Right lobe of liver (tissue), 6 donors: ENCODE data around the gene RAX. TPM values are rescaled to one million over a fixed set of nuclear protein-coding genes. Genes with fewer than 3 reads are reported as not detected.

Source experiments
- ATAC-seq, 4 donors: fragments of 200-7000 bp; cut with Tn5 transposase; one replicate each; pipeline ENCODE4 v1.9.1; 2020; ENCODE audit warnings: mild to moderate bottlenecking in 4 of 4, moderate library complexity in 4 of 4
- DNase-seq, 3 donors: peaks; one replicate each; pipeline ENCODE4 v3.0.0-alpha.2; 2020
- H3K27ac ChIP-seq, 3 donors: fragments of 200-600 bp; one replicate each; pipeline ENCODE4 v1.8.0; 2022
- H3K27me3 ChIP-seq, 2 donors: fragments of 200-600 bp; one replicate each; pipeline ENCODE4 v1.8.0; 2022
- H3K36me3 ChIP-seq, 4 donors: fragments of 200-600 bp; sonication (generic) in 1 of 4; one replicate each; pipeline versions ENCODE4 v1.5.1 to v1.8.0; 2017 to 2022; ENCODE audit warnings: control low read depth in 1 of 4
- H3K4me1 ChIP-seq, 4 donors: fragments of 200-600 bp; sonication (generic) in 1 of 4; one replicate each; pipeline versions ENCODE4 v1.5.1 to v1.8.0; 2017 to 2022; ENCODE audit warnings: control low read depth in 1 of 4
- H3K4me3 ChIP-seq, 3 donors: fragments of 200-600 bp; one replicate each; pipeline ENCODE4 v1.8.0; 2022
- H3K9me3 ChIP-seq, 4 donors: fragments of 200-600 bp; sonication (generic) in 1 of 4; one replicate each; pipeline versions ENCODE4 v1.5.1 to v1.8.0; 2017 to 2022; ENCODE audit warnings: control low read depth in 1 of 4
- CTCF ChIP-seq, 4 donors: fragments of 200-600 bp in 3 of 4; fragments of 450-650 bp in 1 of 4; IDR thresholded peaks; one replicate each; pipeline versions ENCODE4 v1.5.1 to v1.8.0; 2016 to 2022; ENCODE audit warnings: antibody characterized with exemption in 4 of 4, mild to moderate bottlenecking in 2 of 4
- POLR2A ChIP-seq: fragments of 450-650 bp; IDR thresholded peaks from one replicate; pipeline ENCODE4 v1.6.1; 2017; ENCODE audit warnings: antibody characterized with exemption, mild to moderate bottlenecking
- WGBS: methylation state at CpG from one replicate; pipeline ENCODE4 v1.1.6; 2018; ENCODE audit warnings: low coverage, low lambda C conversion rate; ENCODE audit not compliant: insufficient coverage; ENCODE audit errors: missing lambda C conversion rate; 5-methylcytosine and 5-hydroxymethylcytosine counted together
- intact Hi-C, 2 donors: fragments of 100-400 bp; cut with DNase I; formaldehyde crosslinking; loops; one replicate each; pipeline versions ENCODE4 v1.11.2 to v1.14.1; 2022
- total RNA-seq, 6 experiments: library from RNA; depleted of rRNA in 2 of 6; stranded (reverse); fragments of >200 nt in 2 of 6; fragmentation: NEBNext Ultra II Directional in 3 of 6; extraction: Animal tissue kit (Norgen Biotek cat#: 25700) in 3 of 6; gene quantifications; one replicate each; pipeline versions ENCODE4 v1.1.0 to v1.2.4, GENCODE V29; 2016 to 2023
- donor health status: DM: no; HTN: yes; CAD: no.
- donor health status: DM: no; HTN: no; CAD: no.
- donor health status: DM: no; HTN: no; CAD: no.
- donor health status: DM: no; HTN: yes; CAD: no.
- donor health status: DM: no; HTN: yes; CAD: no.

The RAX gene
- total RNA-seq, 6 experiments from 2014 or later = not detected

GRCh38 chr18:59308248-59308937 is 35.1 kb upstream of the RAX start:
- peak; percentile 80 to 82 (median 80) for DNase-seq
- no peaks in the 10 kb centered on the region for H3K9me3 ChIP-seq
- intact Hi-C loops = loop anchor here in 1 of 2 donors (10.0 kb wide), 1 partner anchor 86 kb away; no protein-coding TSS in a partner anchor
- H3K27me3 ChIP-seq = no peaks in the 10 kb centered on the region
- peak; percentile 66 to 86 (median 84) for TF ChIP-seq CTCF (IDR thresholded peaks at IDR 0.05)
- no peak for TF ChIP-seq POLR2A
- WGBS = 3% methylated on average over 37 of the region's 46 CpGs
- H3K27ac ChIP-seq = no peak overlapping the region
- ATAC-seq = peak; percentile 99 to 100 (median 100)
- peaks cover 0 to 5% (median 2%) of the 10 kb centered on the region in 4 donors for H3K4me1 ChIP-seq
- no peaks in the 10 kb centered on the region for H3K36me3 ChIP-seq
- H3K4me3 ChIP-seq = peak overlapping the region in 1 of 3 donors; percentile 5

- Histone ChIP-seq H3K27me3 (no peaks in the 10 kb centered on the region), H3K36me3 (no peaks in the 10 kb centered on the region), H3K4me3 (no peak overlapping the region), H3K9me3 (no peaks in the 10 kb centered on the region), H3K27ac (no peak overlapping the region), H3K4me1 (peaks cover 0 to 5% (median 2%) of the 10 kb centered on the region in 4 donors)
- DNase-seq (no peak), ATAC-seq (no peak)
- WGBS = 56% methylated on average over 4 of the region's 6 CpGs
- intact Hi-C loops = loop anchor here in 1 of 2 donors (10.0 kb wide), 1 partner anchor 88 kb away; no protein-coding TSS in a partner anchor
- TF ChIP-seq POLR2A (no peak), CTCF (IDR thresholded peaks at IDR 0.05) (no peak)
These were observed 33.4 kb upstream of the RAX start for GRCh38 chr18:59306640-59307039.

GRCh38 chr18:59305295-59305694 is 32.0 kb upstream of the RAX start:
- Histone ChIP-seq H3K9me3 (no peaks in the 10 kb centered on the region), H3K4me1 (peaks cover 0 to 5% (median 2%) of the 10 kb centered on the region in 4 donors), H3K27ac (no peak overlapping the region), H3K27me3 (no peaks in the 10 kb centered on the region), H3K36me3 (no peaks in the 10 kb centered on the region), H3K4me3 (no peak overlapping the region)
- ATAC-seq = no peak
- 60% methylated on average over 3 of the region's 4 CpGs for WGBS
- TF ChIP-seq POLR2A (no peak), CTCF (IDR thresholded peaks at IDR 0.05) (no peak)
- intact Hi-C loops = loop anchor here in 1 of 2 donors (10.0 kb wide), 1 partner anchor 90 kb away; no protein-coding TSS in a partner anchor
- DNase-seq = no peak

GRCh38 chr18:59303656-59304195 is 30.5 kb upstream of the RAX start:
- Histone ChIP-seq H3K4me1 (peaks cover 0 to 2% (median under 1%) of the 10 kb centered on the region in 4 donors), H3K36me3 (no peaks in the 10 kb centered on the region), H3K4me3 (no peak overlapping the region), H3K9me3 (no peaks in the 10 kb centered on the region), H3K27me3 (no peaks in the 10 kb centered on the region), H3K27ac (no peak overlapping the region)
- TF ChIP-seq CTCF (IDR thresholded peaks at IDR 0.05) (no peak), POLR2A (no peak)
- ATAC-seq (no peak), DNase-seq (no peak)
- 62% methylated on average over 8 of the region's 9 CpGs for WGBS
- intact Hi-C loops = loop anchor here in 1 of 2 donors (10.0 kb wide), 1 partner anchor 91 kb away; no protein-coding TSS in a partner anchor
